Raji (cell line): Measurements from ENCODE around the gene TRPM6.

Source experiments
- POLR2A ChIP-seq: IDR thresholded peaks from 2 replicates; pipeline ENCODE4 v1.6.1; 2011; ENCODE audit warnings: low read depth, low read length, control low read depth; ENCODE audit not compliant: insufficient read depth

Gene TRPM6

GRCh38 chr9:74711341-74711740, 176.4 kb downstream of the TRPM6 start:
- no peak for TF ChIP-seq POLR2A

GRCh38 chr9:74697535-74697934, 190.2 kb downstream of the TRPM6 start:
- TF ChIP-seq POLR2A, result no peak

GRCh38 chr9:74696520-74696919, 191.2 kb downstream of the TRPM6 start:
- TF ChIP-seq POLR2A, result no peak

- TF ChIP-seq POLR2A, result no peak
These were observed 196.7 kb downstream of the TRPM6 start for GRCh38 chr9:74691058-74691457.

- no peak for TF ChIP-seq POLR2A
These were observed 204.4 kb downstream of the TRPM6 start for GRCh38 chr9:74683322-74683721.

GRCh38 chr9:74681906-74682305, 205.8 kb downstream of the TRPM6 start:
- no peak for TF ChIP-seq POLR2A

GRCh38 chr9:74674077-74674476, 213.6 kb downstream of the TRPM6 start:
- TF ChIP-seq POLR2A, result no peak
